Stimulated activated naive CD8-positive, alpha-beta T cell treated with anti-CD3 and anti-CD28 coated beads, Interleukin-15, amount 100 ng/mL, for 72 hours (primary cell): ENCODE data around the gene CNNM4.

Experiments used
- ATAC-seq: fragments of 150-1000 bp; cut with Tn5 transposase; 2 replicates; pipeline ENCODE4 v1.10.0; 2021; ENCODE audit warnings: mild to moderate bottlenecking, moderate library complexity
- DNase-seq, 2 donors: peaks; one replicate each; pipeline ENCODE4 v3.0.0; 2021 to 2022
- H3K27ac Mint-ChIP-seq, 2 donors: one replicate each; pipeline ENCODE4 v1.8.0; 2022; ENCODE audit warnings: mild to moderate bottlenecking in 2 of 2, mixed read lengths in 2 of 2, moderate library complexity in 2 of 2
- H3K27me3 Mint-ChIP-seq: one replicate; pipeline ENCODE4 v1.8.0; 2022; ENCODE audit warnings: mixed read lengths
- H3K4me1 Mint-ChIP-seq: one replicate; pipeline ENCODE4 v1.8.0; 2022; ENCODE audit warnings: mild to moderate bottlenecking, mixed read lengths
- H3K4me3 Mint-ChIP-seq, 2 donors: one replicate each; pipeline ENCODE4 v1.8.0; 2022; ENCODE audit warnings: mild to moderate bottlenecking in 2 of 2, mixed read lengths in 2 of 2, moderate library complexity in 1 of 2
- H3K9me3 Mint-ChIP-seq, 2 donors: one replicate each; pipeline ENCODE4 v1.8.0; 2022; ENCODE audit warnings: mixed read lengths in 2 of 2

The CNNM4 gene

GRCh38 chr2:96826546-96827278 is 66.0 kb downstream of the CNNM4 start:
- Mint-ChIP-seq H3K9me3 (no peaks in the 10 kb centered on the region), H3K4me1 (no peaks in the 10 kb centered on the region), H3K4me3 (no peak overlapping the region), H3K27me3 (no peaks in the 10 kb centered on the region), H3K27ac (peak overlapping the region; percentile 36 to 68)
- peak; percentile 31 for ATAC-seq
- DNase-seq: no peak

GRCh38 chr2:96828436-96828835 is 67.7 kb downstream of the CNNM4 start:
- no peak for ATAC-seq
- H3K4me1 Mint-ChIP-seq: no peaks in the 10 kb centered on the region
- no peak for DNase-seq
- no peaks in the 10 kb centered on the region for H3K27me3 Mint-ChIP-seq
- no peaks in the 10 kb centered on the region for H3K9me3 Mint-ChIP-seq
- H3K27ac Mint-ChIP-seq: peak overlapping the region in 1 of 2 donors; percentile 23
- no peak overlapping the region for H3K4me3 Mint-ChIP-seq

GRCh38 chr2:96828874-96829273 is 68.2 kb downstream of the CNNM4 start:
- DNase-seq (no peak), ATAC-seq (no peak)
- Mint-ChIP-seq H3K27me3 (no peaks in the 10 kb centered on the region), H3K9me3 (no peaks in the 10 kb centered on the region), H3K4me1 (no peaks in the 10 kb centered on the region), H3K4me3 (no peak overlapping the region), H3K27ac (no peak overlapping the region)

DNA sequence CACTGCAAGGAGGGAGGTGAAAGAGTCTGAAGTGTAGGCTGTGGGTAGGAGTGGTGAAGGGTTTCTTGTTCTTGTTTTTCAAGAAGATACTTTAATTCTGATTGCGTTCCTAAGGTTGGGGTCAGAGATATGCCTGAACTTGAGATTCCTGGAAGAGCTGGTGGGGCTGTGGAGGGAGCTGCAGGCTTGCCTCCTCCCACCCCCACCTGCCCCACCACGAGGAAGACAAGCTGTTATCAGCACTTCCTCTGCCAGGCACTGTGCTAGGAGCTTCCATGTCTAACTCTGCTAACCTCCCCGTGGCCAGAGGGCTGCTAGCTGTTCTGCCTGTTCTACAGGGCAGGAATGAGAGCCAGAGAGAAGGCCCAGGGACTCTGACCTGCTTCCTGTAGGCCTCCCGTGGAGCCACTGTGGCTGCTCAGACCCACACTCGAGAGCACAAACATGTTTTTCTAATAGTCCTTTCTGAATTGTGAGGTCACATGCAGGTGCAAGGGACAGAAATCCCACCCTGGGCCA is 69.4 kb downstream of the CNNM4 start:
- H3K9me3 Mint-ChIP-seq: no peaks in the 10 kb centered on the region

DNA sequence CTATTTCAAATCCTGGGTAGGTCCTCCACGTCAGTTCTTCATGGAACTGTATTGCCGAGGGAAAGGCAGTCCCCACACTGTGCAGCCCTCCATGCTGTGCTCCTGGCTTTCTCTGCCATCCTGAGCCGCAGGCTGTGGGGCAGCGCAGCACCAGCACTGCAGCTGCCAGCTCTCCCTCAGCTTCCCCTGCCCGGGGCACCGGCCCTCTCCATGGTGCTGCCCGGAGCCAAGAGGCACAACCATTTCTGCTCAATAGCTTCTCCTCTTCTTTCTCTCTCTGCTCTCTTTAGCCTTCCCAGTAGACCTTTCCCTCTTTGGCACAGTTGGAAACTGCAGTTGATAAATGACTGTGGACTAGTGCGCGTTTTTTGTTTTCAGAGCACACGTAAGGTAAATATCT is 71.0 kb downstream of the CNNM4 start:
- Mint-ChIP-seq H3K9me3 (no peaks in the 10 kb centered on the region), H3K4me3 (no peak overlapping the region), H3K27ac (no peak overlapping the region), H3K27me3 (no peaks in the 10 kb centered on the region), H3K4me1 (no peaks in the 10 kb centered on the region)
- DNase-seq (no peak), ATAC-seq (no peak)

More for the DNA sequence above, 69.4 kb downstream of the CNNM4 start:
- peak overlapping the region in 1 of 2 donors; percentile 77 for H3K27ac Mint-ChIP-seq
- no peaks in the 10 kb centered on the region for H3K27me3 Mint-ChIP-seq
- ATAC-seq (no peak), DNase-seq (no peak)
- H3K4me1 Mint-ChIP-seq: no peaks in the 10 kb centered on the region
- no peak overlapping the region for H3K4me3 Mint-ChIP-seq

DNA sequence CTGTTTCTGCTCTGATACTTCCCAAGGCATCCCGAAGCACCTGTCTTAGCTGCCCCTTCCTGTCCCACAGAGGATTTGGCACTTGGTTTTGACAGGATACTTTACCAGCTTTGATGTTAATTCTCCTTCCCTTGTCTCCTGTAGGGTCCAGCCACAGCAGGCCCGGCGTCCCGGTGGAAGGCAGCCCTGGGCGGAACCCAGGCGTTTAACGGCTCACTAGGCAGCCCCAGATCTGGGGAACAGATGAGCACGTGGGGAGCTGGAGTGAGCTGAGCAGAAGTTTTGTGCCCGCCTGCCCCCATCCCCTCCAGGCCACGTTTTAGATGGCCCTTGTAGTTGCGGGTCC is 71.7 kb downstream of the CNNM4 start:
- Mint-ChIP-seq H3K27me3 (no peaks in the 10 kb centered on the region), H3K27ac (no peak overlapping the region), H3K9me3 (no peaks in the 10 kb centered on the region), H3K4me1 (no peaks in the 10 kb centered on the region), H3K4me3 (no peak overlapping the region)
- ATAC-seq: no peak
- DNase-seq: no peak

DNA sequence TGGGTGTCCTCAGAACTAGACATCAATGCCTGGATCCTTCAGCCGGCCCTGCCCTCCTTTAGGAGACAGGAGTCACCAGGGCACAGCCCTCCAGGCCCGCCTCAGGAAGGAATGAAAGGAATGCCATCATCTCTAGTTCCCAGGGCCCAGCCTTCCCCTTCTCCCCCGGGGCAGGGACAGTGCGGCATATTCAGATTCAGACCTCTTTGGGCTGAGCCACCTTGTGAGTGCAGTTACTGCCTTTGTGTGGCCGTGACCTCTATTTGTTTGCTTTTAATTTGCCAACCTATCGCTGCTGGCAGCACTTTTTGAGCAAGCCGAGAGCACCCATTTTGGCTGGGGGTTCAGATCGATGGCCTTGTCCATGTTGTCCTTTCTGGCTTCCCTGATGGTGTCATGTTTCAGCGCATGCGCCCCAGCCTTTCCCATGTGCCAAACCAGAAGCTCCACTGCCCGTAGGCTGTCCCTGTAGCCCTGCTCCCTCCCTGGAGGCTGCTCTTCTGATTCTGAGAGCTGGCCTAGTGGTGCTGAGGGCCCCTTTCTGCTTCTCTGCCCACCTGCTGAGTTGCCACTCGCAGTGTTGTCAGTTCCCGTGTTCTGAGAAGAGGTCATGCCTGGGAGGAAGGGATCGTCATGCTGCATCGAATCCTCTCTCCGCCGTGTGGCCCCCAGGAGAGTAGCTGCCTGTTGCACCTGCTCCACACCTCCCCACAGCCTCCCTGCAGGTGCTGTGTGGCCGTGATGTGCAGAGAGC is 72.2 kb downstream of the CNNM4 start:
- H3K27ac Mint-ChIP-seq: peak overlapping the region in 1 of 2 donors; percentile 67
- H3K4me1 Mint-ChIP-seq: no peaks in the 10 kb centered on the region
- no peaks in the 10 kb centered on the region for H3K9me3 Mint-ChIP-seq
- no peak overlapping the region for H3K4me3 Mint-ChIP-seq
- H3K27me3 Mint-ChIP-seq: no peaks in the 10 kb centered on the region
- DNase-seq (no peak), ATAC-seq (no peak)

DNA sequence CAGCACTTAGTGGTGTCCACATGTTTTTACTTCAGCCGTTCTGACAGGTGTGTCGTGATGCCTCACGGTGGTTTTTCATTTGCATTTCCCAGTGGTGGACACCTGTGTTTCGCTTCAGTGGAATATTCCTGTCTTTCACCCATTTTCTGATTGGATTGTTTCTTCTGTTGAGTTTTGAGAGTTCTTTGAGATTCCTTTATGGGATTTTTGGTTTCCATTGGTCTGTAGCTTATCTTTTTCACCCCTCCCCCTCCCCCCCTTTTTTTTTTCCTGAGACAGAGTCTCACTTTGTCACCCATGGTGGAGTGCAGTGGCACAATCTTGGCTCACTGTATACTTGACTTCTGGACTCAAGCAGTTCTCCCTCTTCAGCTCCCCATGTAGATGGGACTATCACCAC is 75.1 kb downstream of the CNNM4 start:
- ATAC-seq (no peak), DNase-seq (no peak)
- H3K4me3 Mint-ChIP-seq: no peak overlapping the region
- H3K4me1 Mint-ChIP-seq: peaks cover 22% of the 10 kb centered on the region
- no peaks in the 10 kb centered on the region for H3K9me3 Mint-ChIP-seq
- no peaks in the 10 kb centered on the region for H3K27me3 Mint-ChIP-seq
- H3K27ac Mint-ChIP-seq: no peak overlapping the region

- H3K9me3 Mint-ChIP-seq: no peaks in the 10 kb centered on the region
Measured at GRCh38 chr2:96837575-96837974, 76.9 kb downstream of the CNNM4 start.

GRCh38 chr2:96838345-96839292 is 77.9 kb downstream of the CNNM4 start:
- no peaks in the 10 kb centered on the region for H3K27me3 Mint-ChIP-seq
- H3K4me1 Mint-ChIP-seq: peaks cover 26% of the 10 kb centered on the region
- peak overlapping the region in 1 of 2 donors; percentile 67 for H3K4me3 Mint-ChIP-seq
- H3K27ac Mint-ChIP-seq: peak overlapping the region in 1 of 2 donors; percentile 48
- no peaks in the 10 kb centered on the region for H3K9me3 Mint-ChIP-seq
- ATAC-seq (peak; percentile 22), DNase-seq (no peak)

More at GRCh38 chr2:96837575-96837974, 76.9 kb downstream of the CNNM4 start:
- Mint-ChIP-seq H3K4me1 (peaks cover 26% of the 10 kb centered on the region), H3K4me3 (no peak overlapping the region), H3K27me3 (no peaks in the 10 kb centered on the region), H3K27ac (no peak overlapping the region)
- no peak for ATAC-seq
- DNase-seq: no peak

DNA sequence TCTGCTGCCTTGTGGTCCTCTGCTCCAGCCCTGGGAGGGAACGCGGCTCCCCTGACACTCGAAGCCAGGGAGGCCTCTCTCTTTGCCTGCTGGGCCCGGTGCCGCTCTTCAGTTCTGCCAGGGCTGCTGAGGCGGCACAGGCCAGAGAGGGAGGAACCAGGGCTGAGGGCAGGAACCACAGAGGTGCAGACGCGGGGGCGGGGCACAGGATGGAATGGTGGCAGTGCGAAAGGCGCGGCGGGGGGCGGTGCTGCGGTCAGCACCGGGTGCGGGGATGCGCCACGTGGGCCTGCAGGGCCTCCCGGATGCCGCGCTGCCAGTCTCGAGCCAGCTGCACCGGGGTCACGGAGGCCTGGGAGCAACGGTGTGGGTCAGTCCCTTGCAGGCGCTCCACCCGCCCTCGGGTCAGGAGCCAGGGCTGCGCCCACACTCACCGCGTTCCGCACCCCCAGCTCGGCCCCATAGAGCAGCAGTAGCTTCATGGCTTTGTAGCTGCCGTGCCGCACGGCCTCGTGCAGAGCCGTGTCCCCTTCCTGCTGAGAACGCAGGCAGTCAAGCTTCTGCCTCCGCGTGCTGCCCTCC is 78.7 kb downstream of the CNNM4 start:
- peaks cover 26% of the 10 kb centered on the region for H3K4me1 Mint-ChIP-seq
- H3K4me3 Mint-ChIP-seq: peak overlapping the region; percentile 67 to 84
- ATAC-seq: peak; percentile 95
- peak overlapping the region in 1 of 2 donors; percentile 67 for H3K27ac Mint-ChIP-seq
- no peaks in the 10 kb centered on the region for H3K9me3 Mint-ChIP-seq
- DNase-seq: peak; percentile 62 to 84
- no peaks in the 10 kb centered on the region for H3K27me3 Mint-ChIP-seq

DNA sequence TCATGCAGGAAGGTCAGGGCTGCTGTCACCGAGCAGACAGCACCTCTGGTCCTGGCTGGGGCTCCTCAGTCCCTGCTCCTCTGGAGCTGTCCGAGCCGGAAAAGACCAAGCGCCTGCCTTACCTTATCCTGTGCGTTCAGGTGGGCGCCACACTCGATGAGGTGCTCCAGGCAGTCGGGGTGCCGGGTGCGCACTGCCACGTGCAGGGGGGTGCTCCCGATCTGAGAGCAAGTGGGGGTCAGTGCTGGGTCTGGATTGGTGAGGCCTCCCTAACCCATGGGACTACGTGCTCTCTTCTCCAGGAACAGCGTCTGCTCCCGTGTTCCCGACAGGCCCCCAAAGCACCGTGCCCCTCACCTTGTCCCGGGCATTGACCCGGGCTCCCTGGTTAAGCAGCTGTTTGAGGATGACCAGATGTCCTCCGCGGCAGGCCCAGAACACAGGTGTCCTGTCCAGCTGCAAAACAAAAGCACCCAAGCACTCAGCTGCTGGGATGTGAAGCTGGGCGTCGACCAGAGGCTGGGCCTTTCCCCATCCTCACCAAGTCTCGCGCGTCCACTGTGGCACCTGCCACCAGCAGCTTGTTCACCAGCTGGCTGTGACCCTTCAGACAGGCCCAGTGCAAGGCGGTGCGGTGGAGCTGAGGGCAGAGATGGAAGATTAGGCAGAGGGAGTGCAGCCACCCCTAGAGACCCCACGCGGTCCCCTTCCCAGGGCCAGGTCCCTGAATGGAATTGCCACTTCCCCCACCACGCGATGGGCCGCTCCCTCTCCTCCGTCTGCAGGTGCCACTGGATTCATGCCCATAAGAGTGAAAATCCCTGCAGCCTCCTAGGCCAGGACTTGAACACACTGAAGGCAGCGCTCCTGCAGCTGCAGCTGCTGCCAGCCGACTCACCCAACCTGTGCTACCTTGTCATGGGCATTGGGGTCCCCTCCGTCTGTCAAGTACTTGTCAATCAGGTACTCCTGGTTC is 79.5 kb downstream of the CNNM4 start:
- DNase-seq (no peak), ATAC-seq (peak; percentile 13)
- Mint-ChIP-seq H3K27ac (peak overlapping the region in 1 of 2 donors; percentile 67), H3K27me3 (no peaks in the 10 kb centered on the region), H3K9me3 (no peaks in the 10 kb centered on the region), H3K4me1 (peaks cover 26% of the 10 kb centered on the region), H3K4me3 (peak overlapping the region; percentile 22 to 61)

- no peak overlapping the region for H3K4me3 Mint-ChIP-seq
- H3K9me3 Mint-ChIP-seq: no peaks in the 10 kb centered on the region
- ATAC-seq: no peak
- DNase-seq: no peak
- H3K4me1 Mint-ChIP-seq: peaks cover 26% of the 10 kb centered on the region
- no peaks in the 10 kb centered on the region for H3K27me3 Mint-ChIP-seq
- H3K27ac Mint-ChIP-seq: peak overlapping the region in 1 of 2 donors; percentile 72
Measured at GRCh38 chr2:96841701-96842495, 81.2 kb downstream of the CNNM4 start.
